Loucy (cell line): Measurements from ENCODE around the gene CSRP1.

Experiments used
- H2AFZ ChIP-seq: fragments of 200-600 bp; sonication (generic); 2 replicates; pipeline ENCODE4 v1.6.0; 2016; ENCODE audit warnings: antibody characterized with exemption, mild to moderate bottlenecking, low read length, moderate library complexity
- H3F3A ChIP-seq: fragments of 200-600 bp; 2 replicates; pipeline ENCODE4 v1.6.0; 2016; ENCODE audit warnings: antibody characterized with exemption, low read depth, mild to moderate bottlenecking
- H3K27me3 ChIP-seq: fragments of 200-600 bp; sonication (generic); 2 replicates; pipeline ENCODE4 v1.6.1; 2014; ENCODE audit warnings: low read length, mild to moderate bottlenecking; ENCODE audit not compliant: insufficient read depth, poor library complexity, severe bottlenecking
- H3K36me3 ChIP-seq: fragments of 200-600 bp; sonication (generic); 2 replicates; pipeline ENCODE4 v1.6.1; 2016; ENCODE audit warnings: low read length; ENCODE audit not compliant: insufficient read depth
- H3K4me1 ChIP-seq: fragments of 200-600 bp; sonication (generic); 2 replicates; pipeline ENCODE4 v1.5.1; 2014; ENCODE audit warnings: low read length, mild to moderate bottlenecking; ENCODE audit not compliant: insufficient read depth, poor library complexity, severe bottlenecking
- H3K4me2 ChIP-seq: fragments of 200-600 bp; sonication (generic); 2 replicates; pipeline ENCODE4 v1.6.0; 2014; ENCODE audit warnings: antibody characterized with exemption, low read length, low read depth, mild to moderate bottlenecking; ENCODE audit not compliant: poor library complexity, severe bottlenecking
- H3K4me3 ChIP-seq: fragments of 200-600 bp; sonication (generic); 2 replicates; pipeline ENCODE4 v1.5.1; 2014; ENCODE audit warnings: low read length, mild to moderate bottlenecking, mixed read lengths; ENCODE audit not compliant: poor library complexity, severe bottlenecking
- H3K79me2 ChIP-seq: fragments of 200-600 bp; sonication (generic); 2 replicates; pipeline ENCODE4 v1.6.1; 2014; ENCODE audit warnings: low read length; ENCODE audit not compliant: insufficient read depth
- H3K9ac ChIP-seq: fragments of 200-600 bp; sonication (generic); 2 replicates; pipeline ENCODE4 v1.6.0; 2014; ENCODE audit warnings: mild to moderate bottlenecking, low read depth, low read length, moderate library complexity; ENCODE audit not compliant: poor library complexity, severe bottlenecking
- H3K9me2 ChIP-seq: fragments of 200-600 bp; sonication (generic); replicated peaks from 2 replicates; pipeline ENCODE4 v1.6.1; 2016; ENCODE audit warnings: low read depth, low read length, mixed read lengths
- H3K9me3 ChIP-seq: fragments of 200-600 bp; sonication (generic); 2 replicates; pipeline ENCODE4 v1.6.1; 2014; ENCODE audit warnings: mild to moderate bottlenecking, antibody characterized with exemption, low read length, low read depth; ENCODE audit not compliant: insufficient read depth
- H4K20me1 ChIP-seq: fragments of 200-600 bp; sonication (generic); 2 replicates; pipeline ENCODE4 v1.6.0; 2014; ENCODE audit warnings: antibody characterized with exemption, low read length, mild to moderate bottlenecking; ENCODE audit not compliant: insufficient read depth, poor library complexity, severe bottlenecking
- CTCF ChIP-seq: fragments of 200-600 bp; sonication (generic); conservative IDR thresholded peaks from 2 replicates; pipeline ENCODE4 v1.5.1; 2014; ENCODE audit warnings: mild to moderate bottlenecking, antibody characterized with exemption, low read length
- EZH2phosphoT487 ChIP-seq: fragments of 200-600 bp; IDR thresholded peaks from 2 replicates; pipeline ENCODE4 v1.6.1; 2018; ENCODE audit warnings: antibody characterized with exemption, mild to moderate bottlenecking, moderate library complexity, borderline replicate concordance

The CSRP1 gene

DNA sequence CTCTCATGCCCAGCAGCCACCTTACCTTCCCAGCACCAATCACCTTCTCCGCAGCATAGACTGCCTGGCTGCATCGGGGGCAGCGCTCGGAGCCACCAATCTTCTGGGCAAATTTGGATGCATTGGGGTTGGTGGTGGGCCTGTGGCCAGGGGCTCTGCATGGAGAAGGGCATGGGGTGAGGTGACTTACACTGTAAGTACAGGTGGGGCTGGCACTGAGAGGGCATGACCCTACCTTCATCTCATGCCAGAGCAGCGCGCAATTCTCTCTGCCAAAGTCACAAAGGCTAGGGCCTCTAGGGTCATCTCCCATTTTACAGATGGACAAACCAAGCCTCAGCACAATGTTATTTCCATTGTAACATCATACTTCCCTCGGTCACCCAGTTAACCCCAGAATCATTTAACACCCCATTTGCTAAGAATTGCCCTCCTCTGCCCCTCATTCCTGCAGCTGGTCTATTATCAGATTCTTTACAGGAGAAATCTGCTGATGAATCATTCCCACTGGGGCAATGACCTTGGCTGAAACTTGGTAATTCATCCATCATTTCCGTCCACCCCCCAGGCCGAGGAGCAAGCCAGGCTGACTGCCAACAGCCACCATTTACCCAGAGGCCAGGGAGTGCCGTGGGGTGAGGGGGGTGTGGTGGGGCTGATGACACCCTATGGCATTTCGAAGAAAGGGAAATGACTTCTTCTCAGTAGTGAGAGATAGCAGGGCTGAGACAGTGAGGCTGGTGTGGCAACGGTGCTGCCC is 17.9 kb downstream of the CSRP1 start:
- no peak for TF ChIP-seq EZH2phosphoT487
- no peak overlapping the region for H3K4me3 ChIP-seq
- no peaks in the 10 kb centered on the region for H3K9me2 ChIP-seq
- no peaks in the 10 kb centered on the region for H3K27me3 ChIP-seq
- H3K4me1 ChIP-seq = peaks cover 8% of the 10 kb centered on the region
- no peaks in the 10 kb centered on the region for H3F3A ChIP-seq
- no peak overlapping the region for H3K4me2 ChIP-seq
- H3K36me3 ChIP-seq = peaks cover 82% of the 10 kb centered on the region; the same call in 1 of the 2 replicates
- H4K20me1 ChIP-seq = no peaks in the 10 kb centered on the region
- H3K9ac ChIP-seq = no peak overlapping the region
- no peaks in the 10 kb centered on the region; the same call in 1 of the 2 replicates for H3K79me2 ChIP-seq
- no peak overlapping the region for H2AFZ ChIP-seq
- H3K9me3 ChIP-seq = no peaks in the 10 kb centered on the region

- Histone ChIP-seq H3K9me2 (no peaks in the 10 kb centered on the region), H3K4me1 (peaks cover 8% of the 10 kb centered on the region), H3K27me3 (no peaks in the 10 kb centered on the region), H2AFZ (no peak overlapping the region), H3K9ac (no peak overlapping the region), H3K4me3 (no peak overlapping the region), H3K4me2 (no peak overlapping the region), H4K20me1 (no peaks in the 10 kb centered on the region), H3K9me3 (no peaks in the 10 kb centered on the region), H3K36me3 (peaks cover 78% of the 10 kb centered on the region; the same call in 1 of the 2 replicates), H3F3A (no peaks in the 10 kb centered on the region), H3K79me2 (no peaks in the 10 kb centered on the region; the same call in 1 of the 2 replicates)
- TF ChIP-seq CTCF (no peak), EZH2phosphoT487 (no peak)
These were observed 19.2 kb downstream of the CSRP1 start for GRCh38 chr1:201487742-201488141.

GRCh38 chr1:201486187-201486586 is 20.7 kb downstream of the CSRP1 start:
- Histone ChIP-seq H3K4me3 (no peak overlapping the region), H3K79me2 (no peaks in the 10 kb centered on the region), H3K9me3 (no peaks in the 10 kb centered on the region), H3K4me2 (no peak overlapping the region), H3K27me3 (no peaks in the 10 kb centered on the region), H4K20me1 (no peaks in the 10 kb centered on the region), H3F3A (no peaks in the 10 kb centered on the region), H3K36me3 (peaks cover 72% of the 10 kb centered on the region; the same call in 1 of the 2 replicates), H3K4me1 (peaks cover 8% of the 10 kb centered on the region), H3K9me2 (no peaks in the 10 kb centered on the region), H3K9ac (no peak overlapping the region), H2AFZ (no peak overlapping the region)
- no peak for TF ChIP-seq CTCF
- TF ChIP-seq EZH2phosphoT487 = no peak
